ENCODE results near the gene STX18.

DNA sequence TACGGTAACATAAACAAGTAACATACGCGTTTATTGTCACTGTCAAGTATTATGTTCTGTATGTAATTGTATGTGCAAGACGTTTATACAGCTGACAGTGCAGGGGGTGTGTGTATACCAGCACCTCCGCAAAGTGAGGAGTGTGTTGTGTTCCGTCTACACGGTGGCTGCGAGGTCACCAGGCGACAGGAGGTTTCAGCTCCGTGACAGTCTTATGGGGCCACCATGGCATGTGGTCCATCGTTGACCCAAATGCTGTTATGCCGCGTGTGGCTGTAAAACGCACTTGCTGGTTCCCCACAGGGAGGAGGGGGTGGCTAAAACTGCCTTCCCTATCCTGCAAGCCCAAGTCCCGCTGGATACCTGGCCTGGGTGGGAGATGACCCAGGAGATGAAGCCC is 129.9 kb downstream of the STX18 start:
- TF ChIP-seq, protein P1, sequence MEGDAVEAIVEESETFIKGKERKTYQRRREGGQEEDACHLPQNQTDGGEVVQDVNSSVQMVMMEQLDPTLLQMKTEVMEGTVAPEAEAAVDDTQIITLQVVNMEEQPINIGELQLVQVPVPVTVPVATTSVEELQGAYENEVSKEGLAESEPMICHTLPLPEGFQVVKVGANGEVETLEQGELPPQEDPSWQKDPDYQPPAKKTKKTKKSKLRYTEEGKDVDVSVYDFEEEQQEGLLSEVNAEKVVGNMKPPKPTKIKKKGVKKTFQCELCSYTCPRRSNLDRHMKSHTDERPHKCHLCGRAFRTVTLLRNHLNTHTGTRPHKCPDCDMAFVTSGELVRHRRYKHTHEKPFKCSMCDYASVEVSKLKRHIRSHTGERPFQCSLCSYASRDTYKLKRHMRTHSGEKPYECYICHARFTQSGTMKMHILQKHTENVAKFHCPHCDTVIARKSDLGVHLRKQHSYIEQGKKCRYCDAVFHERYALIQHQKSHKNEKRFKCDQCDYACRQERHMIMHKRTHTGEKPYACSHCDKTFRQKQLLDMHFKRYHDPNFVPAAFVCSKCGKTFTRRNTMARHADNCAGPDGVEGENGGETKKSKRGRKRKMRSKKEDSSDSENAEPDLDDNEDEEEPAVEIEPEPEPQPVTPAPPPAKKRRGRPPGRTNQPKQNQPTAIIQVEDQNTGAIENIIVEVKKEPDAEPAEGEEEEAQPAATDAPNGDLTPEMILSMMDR (IDR thresholded peaks at IDR 0.05): no peak
- TF ChIP-seq EZH2 (IDR thresholded peaks at IDR 0.05): no peak

Data from neural progenitor cell (in vitro differentiated cells).